SK-N-MC (cell line): ENCODE data around the gene STK33.

ENCODE experiments used
- EZH2 ChIP-seq: fragments of 200-600 bp; sonication (generic); IDR thresholded peaks from one replicate; pipeline ENCODE4 v1.6.1; 2017; ENCODE audit warnings: antibody characterized with exemption
- POLR2AphosphoS5 ChIP-seq: IDR thresholded peaks from 2 replicates; pipeline ENCODE4 v1.6.1; 2012; ENCODE audit warnings: mild to moderate bottlenecking, low read depth, low read length, borderline replicate concordance

DNA sequence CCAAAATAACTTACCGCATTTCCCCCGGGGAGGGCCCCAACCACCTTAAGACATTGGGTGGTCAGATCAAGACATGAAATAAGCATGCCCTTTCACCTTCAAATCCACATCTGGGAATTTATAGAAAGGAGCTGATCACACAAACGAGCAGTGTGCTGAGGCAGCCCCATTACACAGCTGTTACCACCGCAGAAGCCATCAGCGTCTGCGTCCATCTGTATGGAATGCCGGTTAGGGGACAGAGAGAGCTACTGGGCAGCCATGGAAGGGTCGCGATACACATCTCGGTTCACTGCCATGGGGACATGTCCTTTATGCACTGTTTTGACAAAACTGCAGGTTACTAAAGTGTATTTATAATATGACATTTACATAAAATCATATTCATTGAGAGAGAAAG, 225.3 kb downstream of the STK33 start:
- TF ChIP-seq EZH2 (no peak), POLR2AphosphoS5 (no peak)
